Progenitor cell of endocrine pancreas (in vitro differentiated cells): Measurements from ENCODE around the gene STH. TPM values are rescaled to one million over a fixed set of nuclear protein-coding genes. Genes with fewer than 3 reads are reported as not detected.
"Not testable (repeated sequence)": the region's sequence is repeated elsewhere in the genome, so short reads cannot be mapped to it uniquely, and the experiment has no call there.

Experiments
- DNase-seq: peaks from one replicate; pipeline ENCODE4 v3.0.0; 2021; ENCODE audit warnings: low spot score; ENCODE audit not compliant: unreplicated experiment
- H3K27ac Mint-ChIP-seq: 2 replicates; pipeline ENCODE4 v1.8.0; 2021; ENCODE audit warnings: mild to moderate bottlenecking, moderate library complexity, mixed read lengths
- H3K27me3 Mint-ChIP-seq: 2 replicates; pipeline ENCODE4 v1.8.0; 2021; ENCODE audit warnings: mixed read lengths
- H3K36me3 Mint-ChIP-seq: 2 replicates; pipeline ENCODE4 v1.8.0; 2022; ENCODE audit warnings: mixed read lengths; ENCODE audit not compliant: insufficient read depth
- H3K4me1 Mint-ChIP-seq: 2 replicates; pipeline ENCODE4 v1.8.0; 2021; ENCODE audit warnings: low read depth, mixed read lengths
- H3K4me3 Mint-ChIP-seq: 2 replicates; pipeline ENCODE4 v1.8.0; 2021; ENCODE audit warnings: low read depth, mild to moderate bottlenecking, moderate library complexity, mixed read lengths
- H3K9me3 Mint-ChIP-seq: 2 replicates; pipeline ENCODE4 v1.8.0; 2021; ENCODE audit warnings: low read depth, mixed read lengths
- total RNA-seq: library from RNA; stranded (reverse); gene quantifications from 2 replicates; pipeline ENCODE4 v1.2.1, GENCODE V29; 2021
- TF ChIP-seq, protein P1 (sequence below): fragments of 200-600 bp; sonication (generic); IDR thresholded peaks from one replicate; pipeline ENCODE4 v1.5.0; 2021; ENCODE audit warnings: antibody characterized with exemption, mild to moderate bottlenecking; ENCODE audit not compliant: unreplicated experiment

The STH gene
- total RNA-seq, 1 donor from 2014 or later, result not detected

DNA sequence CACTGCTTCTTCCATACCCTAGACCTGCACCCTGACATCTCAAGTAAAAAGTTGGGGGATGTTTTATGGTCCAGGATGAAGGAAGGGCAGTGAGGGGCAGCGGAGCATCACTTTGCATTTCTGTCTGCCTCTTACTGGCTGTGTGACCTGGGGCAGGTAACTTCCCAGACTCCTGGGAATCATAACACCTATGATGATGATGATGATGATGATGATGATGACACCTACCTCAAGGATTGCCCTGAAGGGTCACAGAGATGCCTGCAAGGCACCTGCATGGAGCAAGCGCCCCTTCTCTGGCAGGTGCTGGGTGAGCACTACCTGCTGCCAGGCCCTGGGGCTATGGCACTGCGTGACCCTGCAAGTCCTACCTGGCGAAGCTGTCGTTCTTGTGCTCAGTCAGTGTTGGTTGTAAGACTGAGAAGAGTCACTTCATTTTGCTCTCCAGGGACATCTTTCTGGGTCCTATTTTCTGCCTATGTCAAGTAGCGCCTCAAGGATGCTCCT, 46.2 kb upstream of the STH start:
- Mint-ChIP-seq H3K9me3 (no peaks in the 10 kb centered on the region), H3K27me3 (peaks cover 33% of the 10 kb centered on the region), H3K36me3 (no peaks in the 10 kb centered on the region), H3K27ac (no peak overlapping the region), H3K4me1 (no peaks in the 10 kb centered on the region), H3K4me3 (no peak overlapping the region)
- TF ChIP-seq, protein P1, sequence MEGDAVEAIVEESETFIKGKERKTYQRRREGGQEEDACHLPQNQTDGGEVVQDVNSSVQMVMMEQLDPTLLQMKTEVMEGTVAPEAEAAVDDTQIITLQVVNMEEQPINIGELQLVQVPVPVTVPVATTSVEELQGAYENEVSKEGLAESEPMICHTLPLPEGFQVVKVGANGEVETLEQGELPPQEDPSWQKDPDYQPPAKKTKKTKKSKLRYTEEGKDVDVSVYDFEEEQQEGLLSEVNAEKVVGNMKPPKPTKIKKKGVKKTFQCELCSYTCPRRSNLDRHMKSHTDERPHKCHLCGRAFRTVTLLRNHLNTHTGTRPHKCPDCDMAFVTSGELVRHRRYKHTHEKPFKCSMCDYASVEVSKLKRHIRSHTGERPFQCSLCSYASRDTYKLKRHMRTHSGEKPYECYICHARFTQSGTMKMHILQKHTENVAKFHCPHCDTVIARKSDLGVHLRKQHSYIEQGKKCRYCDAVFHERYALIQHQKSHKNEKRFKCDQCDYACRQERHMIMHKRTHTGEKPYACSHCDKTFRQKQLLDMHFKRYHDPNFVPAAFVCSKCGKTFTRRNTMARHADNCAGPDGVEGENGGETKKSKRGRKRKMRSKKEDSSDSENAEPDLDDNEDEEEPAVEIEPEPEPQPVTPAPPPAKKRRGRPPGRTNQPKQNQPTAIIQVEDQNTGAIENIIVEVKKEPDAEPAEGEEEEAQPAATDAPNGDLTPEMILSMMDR, result no peak
- DNase-seq, result no peak

DNA sequence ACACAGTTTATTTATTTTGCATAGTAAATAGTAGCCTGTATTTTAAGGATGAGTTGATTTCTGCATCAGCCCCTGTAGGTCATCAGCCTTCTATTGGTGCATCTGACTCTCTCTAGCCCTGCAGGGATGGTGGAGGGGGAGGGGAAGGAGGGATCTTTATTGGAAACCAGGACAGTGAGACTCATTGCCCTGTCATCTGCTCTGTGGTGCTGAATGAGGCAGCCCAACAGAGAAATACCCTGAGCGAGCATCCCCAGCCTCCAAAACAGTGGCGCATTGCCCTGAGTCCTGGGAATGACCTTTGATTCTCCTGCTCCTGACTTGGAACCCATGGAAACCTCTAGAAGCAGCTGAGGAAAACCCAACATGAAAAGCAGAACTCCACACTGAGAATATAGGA, 45.5 kb upstream of the STH start:
- Mint-ChIP-seq H3K27me3 (peaks cover 33% of the 10 kb centered on the region), H3K4me1 (no peaks in the 10 kb centered on the region), H3K36me3 (no peaks in the 10 kb centered on the region), H3K9me3 (no peaks in the 10 kb centered on the region), H3K27ac (no peak overlapping the region), H3K4me3 (no peak overlapping the region)
- DNase-seq, result no peak
- TF ChIP-seq, protein P1, result no peak

DNA sequence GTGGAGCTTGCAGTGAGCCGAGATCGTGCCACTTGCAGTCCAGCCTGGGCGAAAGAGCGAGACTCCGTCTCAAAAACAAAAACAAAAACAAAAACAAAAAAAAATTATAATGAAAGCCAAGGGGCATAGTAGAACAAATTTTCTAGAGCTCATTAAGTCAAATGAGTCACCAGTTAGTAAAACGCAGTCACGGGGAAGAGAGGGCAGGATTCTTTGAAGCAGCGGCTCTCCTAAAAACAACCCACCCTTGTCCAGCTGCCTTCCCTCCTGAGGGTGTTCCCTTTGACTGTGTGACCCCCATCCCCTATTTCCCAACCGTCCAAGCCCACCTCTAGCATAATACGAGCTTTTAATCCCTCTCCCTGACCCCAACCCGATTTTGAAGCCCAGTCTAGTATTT, 44.1 kb upstream of the STH start:
- DNase-seq, result no peak
- Mint-ChIP-seq H3K36me3 (no peaks in the 10 kb centered on the region), H3K27me3 (peaks cover 24% of the 10 kb centered on the region), H3K4me1 (no peaks in the 10 kb centered on the region), H3K27ac (no peak overlapping the region), H3K4me3 (no peak overlapping the region), H3K9me3 (no peaks in the 10 kb centered on the region)
- TF ChIP-seq, protein P1, result no peak

DNA sequence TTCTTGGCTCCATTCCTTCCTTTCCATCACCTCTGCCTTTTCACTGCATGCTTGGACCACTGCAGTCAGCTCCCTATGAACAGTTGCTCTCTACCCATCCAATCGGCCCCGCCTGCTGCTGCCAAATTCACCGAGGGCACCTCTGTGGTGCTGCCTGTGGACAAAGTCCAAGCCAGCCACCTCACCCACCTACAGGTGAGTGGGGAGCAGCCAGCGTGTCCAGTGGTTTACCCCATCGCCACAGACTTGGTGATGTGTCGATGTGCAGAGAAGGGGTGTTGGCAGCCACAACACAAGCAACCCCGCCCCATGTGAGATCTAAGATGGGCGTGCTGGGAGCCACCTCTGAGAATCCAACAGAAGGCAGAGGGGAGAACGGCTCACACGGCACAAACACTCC, 43.7 kb upstream of the STH start:
- no peak for DNase-seq
- Mint-ChIP-seq H3K36me3 (no peaks in the 10 kb centered on the region), H3K4me1 (no peaks in the 10 kb centered on the region), H3K9me3 (no peaks in the 10 kb centered on the region), H3K27me3 (peaks cover 20% of the 10 kb centered on the region), H3K4me3 (no peak overlapping the region), H3K27ac (no peak overlapping the region)
- TF ChIP-seq, protein P1, result no peak

DNA sequence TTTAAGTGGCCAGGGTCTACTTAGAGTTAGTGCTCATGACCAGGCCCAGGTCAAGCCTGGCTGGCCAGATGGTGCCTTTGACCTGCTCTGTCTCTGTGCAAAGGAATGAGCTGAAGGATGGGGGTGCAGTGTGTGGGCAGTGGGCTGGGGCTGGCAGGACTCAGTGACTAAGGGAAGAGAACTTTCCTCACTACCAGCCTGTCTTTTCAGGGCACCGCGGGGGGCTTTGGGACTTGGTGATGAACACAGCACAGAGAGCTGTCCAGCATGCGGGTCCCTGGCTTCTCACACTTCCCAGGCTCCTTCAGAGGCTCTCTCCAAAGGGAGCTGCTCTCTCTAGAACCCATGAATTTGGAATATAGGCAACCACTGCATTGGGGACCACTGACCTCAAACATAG, 43.0 kb upstream of the STH start:
- H3K4me1 Mint-ChIP-seq, result no peaks in the 10 kb centered on the region
- no peaks in the 10 kb centered on the region for H3K36me3 Mint-ChIP-seq
- H3K27me3 Mint-ChIP-seq, result peaks cover 12% of the 10 kb centered on the region
- H3K4me3 Mint-ChIP-seq, result no peak overlapping the region
- TF ChIP-seq, protein P1, result no peak
- DNase-seq, result no peak
- no peak overlapping the region for H3K27ac Mint-ChIP-seq
- H3K9me3 Mint-ChIP-seq, result no peaks in the 10 kb centered on the region

DNA sequence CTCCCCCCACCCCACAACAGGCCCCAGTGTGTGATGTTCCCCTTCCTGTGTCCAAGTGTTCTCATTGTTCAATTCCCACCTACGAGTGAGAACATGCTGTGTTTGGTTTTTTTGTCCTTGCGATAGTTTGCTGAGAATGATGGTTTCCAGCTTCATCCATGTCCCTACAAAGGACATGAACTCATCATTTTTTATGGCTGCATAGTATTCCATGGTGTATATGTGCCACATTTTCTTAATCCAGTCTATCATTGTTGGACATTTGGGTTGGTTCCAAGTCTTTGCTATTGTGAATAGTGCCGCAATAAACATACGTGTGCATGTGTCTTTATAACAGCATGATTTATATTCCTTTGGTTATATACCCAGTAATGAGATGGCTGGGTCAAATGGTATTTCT, 42.3 kb upstream of the STH start:
- not testable (repeated sequence) for H3K9me3 Mint-ChIP-seq, H3K27ac Mint-ChIP-seq, H3K36me3 Mint-ChIP-seq, H3K4me3 Mint-ChIP-seq, H3K4me1 Mint-ChIP-seq, H3K27me3 Mint-ChIP-seq, DNase-seq
